K562 (cell line): ENCODE measurements around the gene ADSS2. TPM values are rescaled to one million over a fixed set of nuclear protein-coding genes. Genes with fewer than 3 reads are reported as not detected.
A peak's percentile ranks its signal among the peaks of the same experiment; 100 is the strongest.

Source experiments
- ATAC-seq: fragments of 200-7000 bp; cut with Tn5 transposase; 3 replicates; pipeline ENCODE4 v1.9.1; 2020; ENCODE audit warnings: moderate library complexity
- BruUV-seq: library from RNA; stranded (reverse); fragments of 400-500 nt; replicated peaks from 2 replicates; lab custom pipeline; 2021; lab: Mats Ljungman, UMichigan
- CTCF ChIA-PET: fragments of 300-600 bp; formaldehyde crosslinking; extraction: SDS; loops from one replicate; lab custom pipeline; 2021; ENCODE audit warnings: low intra/inter-chr PET ratio; lab: Yijun Ruan, JAX
- POLR2A ChIA-PET: fragments of 300-600, 350-650 bp; sonication (Branson Sonifier 250); formaldehyde crosslinking; extraction: SDS; loops from one replicate; lab custom pipeline; 2021; ENCODE audit warnings: antibody characterized with exemption, inconsistent platforms; lab: Yijun Ruan, JAX
- DNase-seq, 4 experiments: peaks; one replicate each; pipeline versions ENCODE4 v3.0.0 to v3.0.0-alpha.2; 2011 to 2018; ENCODE audit warnings: low spot score in 3 of 4, mixed read lengths in 3 of 4; ENCODE audit errors: extremely low read depth in 1 of 4
- FAIRE-seq: peaks from 2 replicates; lab custom pipeline; 2011; peaks lifted over from hg19 to GRCh38; lab: Jason Lieb, UNC
- H2AFZ ChIP-seq: 2 replicates; pipeline ENCODE4 v1.6.0; 2011; ENCODE audit warnings: low read depth, low read length, control low read depth, inconsistent platforms
- H3K27ac ChIP-seq: fragments of 200-600 bp; 3 replicates; pipeline ENCODE4 v1.8.0; 2011; ENCODE audit warnings: low read depth, mild to moderate bottlenecking, control low read depth, inconsistent platforms, low read length, moderate library complexity, mixed read lengths; ENCODE audit errors: extremely low read depth
- H3K27me3 ChIP-seq, 2 experiments: fragments of 300-600 bp in 1 of 2; 2 replicates in 1 of 2; 3 replicates in 1 of 2; pipeline versions ENCODE4 v1.6.0 to v1.8.0; 2011; ENCODE audit warnings: inconsistent platforms in 2 of 2, low read length in 2 of 2, mild to moderate bottlenecking in 1 of 2, mixed read lengths in 1 of 2, moderate library complexity in 1 of 2; ENCODE audit not compliant: control insufficient read depth in 2 of 2, insufficient read depth in 2 of 2
- H3K36me3 ChIP-seq: fragments of 300-600 bp; 3 replicates; pipeline ENCODE4 v1.8.0; 2011; ENCODE audit warnings: mild to moderate bottlenecking, low read length, inconsistent platforms; ENCODE audit not compliant: control insufficient read depth, insufficient read depth
- H3K4me1 ChIP-seq, 2 experiments: fragments of 200-600 bp in 1 of 2; replicated peaks in 1 of 2; 2 replicates in 1 of 2; 3 replicates in 1 of 2; pipeline versions ENCODE4 v1.5.1 to v1.8.0; 2011; ENCODE audit warnings: inconsistent platforms in 2 of 2, low read length in 2 of 2, mild to moderate bottlenecking in 1 of 2, mixed read lengths in 1 of 2, moderate library complexity in 1 of 2; ENCODE audit not compliant: control insufficient read depth in 2 of 2, insufficient read depth in 2 of 2
- H3K4me2 ChIP-seq: 2 replicates; pipeline ENCODE4 v1.6.1; 2011; ENCODE audit warnings: low read length, control low read depth, inconsistent platforms, mixed read lengths; ENCODE audit not compliant: insufficient read depth
- H3K4me3 ChIP-seq: fragments of 200-600 bp; sonication (generic), shearing (Covaris generic); 2 replicates; pipeline ENCODE4 v1.5.1; 2016; ENCODE audit warnings: control low read depth, inconsistent platforms
- H3K79me2 ChIP-seq: fragments of 200-600 bp; 3 replicates; pipeline ENCODE4 v1.8.0; 2011; ENCODE audit warnings: low read length, inconsistent platforms; ENCODE audit not compliant: control insufficient read depth, insufficient read depth
- H3K9ac ChIP-seq, 2 experiments: 2 replicates each; pipeline versions ENCODE4 v1.6.0 to v1.6.1; 2011; ENCODE audit warnings: low read depth in 2 of 2, low read length in 2 of 2, control low read depth in 1 of 2, inconsistent platforms in 1 of 2, mild to moderate bottlenecking in 1 of 2, mixed read lengths in 1 of 2; ENCODE audit not compliant: insufficient read depth in 1 of 2
- H3K9me1 ChIP-seq: one replicate; pipeline ENCODE4 v1.6.0; 2011; ENCODE audit warnings: inconsistent platforms, mild to moderate bottlenecking, low read length, moderate library complexity; ENCODE audit not compliant: control insufficient read depth, insufficient read depth
- H3K9me3 ChIP-seq: replicated peaks from 2 replicates; pipeline ENCODE4 v1.5.1; 2011; ENCODE audit warnings: low read depth, low read length, inconsistent platforms; ENCODE audit not compliant: control insufficient read depth, insufficient read depth
- H4K20me1 ChIP-seq: replicated peaks from 2 replicates; pipeline ENCODE4 v1.6.1; 2011; ENCODE audit warnings: low read length, inconsistent platforms, mixed read lengths; ENCODE audit not compliant: control insufficient read depth, insufficient read depth
- ATF1 ChIP-seq, 2 experiments: fragments of 450-650 bp in 1 of 2; IDR thresholded peaks; 2 replicates each; pipeline ENCODE4 v1.6.1; 2016; ENCODE audit warnings: missing compliant biosample characterization in 1 of 2, missing genetic modification characterization in 1 of 2
- ATF3 ChIP-seq, 2 experiments: fragments of 450-650 bp in 1 of 2; sonication (generic) in 1 of 2; formaldehyde crosslinking in 1 of 2; IDR thresholded peaks in 1 of 2; conservative IDR thresholded peaks in 1 of 2; 2 replicates each; pipeline versions ENCODE4 v1.6.1 to v1.8.1; 2016 to 2023; ENCODE audit warnings: mild to moderate bottlenecking in 2 of 2, moderate library complexity in 2 of 2, inconsistent platforms in 1 of 2, missing genetic modification reagents in 1 of 2
- CEBPB ChIP-seq: fragments of 450-650 bp; IDR thresholded peaks from 2 replicates; pipeline ENCODE4 v1.6.1; 2016; ENCODE audit warnings: missing genetic modification characterization, missing compliant biosample characterization
- CEBPG ChIP-seq, 3 experiments: fragments of 200-800 bp in 1 of 3; sonication (Bioruptor generic) in 1 of 3; sonication (generic) in 1 of 3; formaldehyde crosslinking in 1 of 3; IDR thresholded peaks in 2 of 3; conservative IDR thresholded peaks in 1 of 3; 2 replicates each; pipeline versions ENCODE4 v1.6.1 to v1.8.0; 2016 to 2022; ENCODE audit warnings: missing compliant biosample characterization in 2 of 3, missing genetic modification characterization in 2 of 3, mild to moderate bottlenecking in 1 of 3, missing genetic modification reagents in 1 of 3
- ESRRA ChIP-seq: fragments of 450-650 bp; IDR thresholded peaks from 2 replicates; pipeline ENCODE4 v1.6.1; 2014; ENCODE audit warnings: low read depth, mild to moderate bottlenecking, moderate library complexity, borderline replicate concordance
- FUS ChIP-seq: fragments of 200-400 bp; formaldehyde crosslinking; optimal IDR thresholded peaks from 2 replicates; pipeline ENCODE3; 2017; ENCODE audit warnings: low read depth, low read length
- GATA2 ChIP-seq: sonication (generic); formaldehyde crosslinking; IDR thresholded peaks from 2 replicates; pipeline ENCODE4 v1.4.0; 2020; ENCODE audit warnings: mild to moderate bottlenecking, missing genetic modification reagents
- NRF1 ChIP-seq, 2 experiments: fragments of 450-650 bp; IDR thresholded peaks in 1 of 2; conservative IDR thresholded peaks in 1 of 2; 2 replicates each; pipeline ENCODE4 v1.6.1; 2014; ENCODE audit warnings: mild to moderate bottlenecking in 2 of 2
- POLR2AphosphoS5 ChIP-seq: IDR thresholded peaks from 2 replicates; pipeline ENCODE4 v1.6.1; 2011; ENCODE audit warnings: mild to moderate bottlenecking, low read depth, low read length, moderate library complexity; ENCODE audit not compliant: control insufficient read depth, insufficient read depth
- SP1 ChIP-seq: sonication (generic); formaldehyde crosslinking; IDR thresholded peaks from 2 replicates; pipeline ENCODE4 v1.8.1; 2022; ENCODE audit warnings: mild to moderate bottlenecking, missing genetic modification reagents
- SPI1 ChIP-seq: IDR thresholded peaks from 2 replicates; pipeline ENCODE4 v1.6.1; 2011; ENCODE audit warnings: low read depth, low read length, control low read depth, borderline replicate concordance
- SRF ChIP-seq, 2 experiments: fragments of 250-450, 450-650 bp in 1 of 2; sonication (Bioruptor Pico) in 1 of 2; sonication (generic) in 1 of 2; formaldehyde crosslinking; IDR thresholded peaks; 2 replicates each; pipeline versions ENCODE4 v1.5.0 to v1.5.1; 2020 to 2022; ENCODE audit warnings: mild to moderate bottlenecking in 1 of 2, missing genetic modification reagents in 1 of 2
- SUPT5H ChIP-seq: fragments of 450-650 bp; IDR thresholded peaks from 2 replicates; pipeline ENCODE4 v1.6.1; 2016
- ZNF23 ChIP-seq: fragments of 250-450 bp; sonication (Bioruptor Pico); IDR thresholded peaks from 2 replicates; pipeline ENCODE4 v1.4.0; 2020; ENCODE audit warnings: mild to moderate bottlenecking
- ZNF592 ChIP-seq: fragments of 450-650 bp; IDR thresholded peaks from 2 replicates; pipeline ENCODE4 v1.6.1; 2017; ENCODE audit warnings: antibody characterized with exemption, mild to moderate bottlenecking
- in situ Hi-C: fragments of 300-500 bp; cut with MboI; formaldehyde crosslinking; loops from 4 replicates; pipeline ENCODE4 v1.15.0; 2018; ENCODE audit warnings: inconsistent platforms, mixed read lengths
- intact Hi-C: fragments of 100-400 bp; cut with micrococcal nuclease; formaldehyde crosslinking; loops from 2 replicates; pipeline ENCODE4 v1.14.2; 2022
- polyA plus RNA-seq, 8 experiments: library from polyadenylated mRNA; depleted of rRNA in 4 of 8; stranded (reverse) in 5 of 8; unstranded in 3 of 8; fragments of >200 nt; fragmentation: Nextera tagmentation in 2 of 8; fragmentation: Illumina TruSeq in 1 of 8; extraction: Ambion mirVana in 2 of 8; extraction: Trizol in 1 of 8; gene quantifications; 2 replicates each; pipeline versions ENCODE4 v1.2.1 to v1.2.3, GENCODE V29; 2011 to 2014; ENCODE audit warnings: inconsistent platforms in 1 of 8, missing spikeins in 1 of 8
- total RNA-seq, 7 experiments: library from RNA; depleted of rRNA in 6 of 7; stranded (reverse); fragments of >200 nt in 6 of 7; fragmentation: Illumina TruSeq in 2 of 7; extraction: Trizol in 2 of 7; gene quantifications; 2 replicates each; pipeline versions ENCODE4 v1.2.1 to v1.2.3, GENCODE V29; 2011 to 2021; ENCODE audit warnings: low replicate concordance in 1 of 7

ADSS2 gene
- total and polyA plus RNA-seq, 9 of the 15 experiments (the other 6 are each of a cell fraction or from before 2014, with no cell fraction given) = 8.8 to 63.8 (median 59.4) TPM

- TF ChIP-seq SP1 (CRISPR knock-in tag) = peak; percentile 21; the same call in 1 of the 2 replicates
- TF ChIP-seq ATF1 (CRISPR knock-in tag; IDR thresholded peaks at IDR 0.05) = no peak
- peak; percentile 38; the same call in 1 of the 2 replicates for TF ChIP-seq ATF1 (tag; IDR thresholded peaks at IDR 0.05)
- TF ChIP-seq NRF1 (conservative IDR thresholded peaks at IDR 0.05 in 1 of 2, IDR thresholded peaks at IDR 0.05 in 1 of 2) = peak in 1 of 2 experiments; percentile 15; a peak in 1 of 4 replicates
- 0 out of 2 replicates have a peak, but pooled peaks have one; percentile 15 for TF ChIP-seq POLR2AphosphoS5
- 0 out of 2 replicates have a peak, but pooled peaks have one; percentile 1 for TF ChIP-seq SPI1
- no peak for TF ChIP-seq ESRRA
- TF ChIP-seq SUPT5H = peak; percentile 45; the same call in 1 of the 2 replicates
- no peak for TF ChIP-seq ZNF23 (CRISPR knock-in tag)
- TF ChIP-seq SRF (CRISPR knock-in tag; IDR thresholded peaks at IDR 0.05) = 0 out of 4 replicates have a peak, but pooled peaks of 1 of the 2 experiments have one; percentile 19
Observed at GRCh38 chr1:244439391-244440032, 12.2 kb downstream of the ADSS2 start (continued).

GRCh38 chr1:244437086-244437468 is 14.6 kb downstream of the ADSS2 start:
- ChIA-PET CTCF (no interaction called here), POLR2A (no interaction called here)
- peaks cover 7% of the 10 kb centered on the region; the same call in 1 of the 2 replicates for H4K20me1 ChIP-seq
- H3K4me1 ChIP-seq = peaks cover 5 to 8% of the 10 kb centered on the region in 2 experiments; a peak in 3 of 5 replicates
- peaks cover 53% of the 10 kb centered on the region for H3K36me3 ChIP-seq
- FAIRE-seq (no peak), DNase-seq (no peak), ATAC-seq (no peak)
- no peaks in the 10 kb centered on the region for H3K9me3 ChIP-seq
- no peaks in the 10 kb centered on the region for H3K27me3 ChIP-seq
- intact Hi-C loops = no loop called here
- H2AFZ ChIP-seq = no peak overlapping the region
- no peak overlapping the region for H3K27ac ChIP-seq
- H3K4me3 ChIP-seq = no peak overlapping the region
- no peak overlapping the region for H3K4me2 ChIP-seq
- no TSS peak for BruUV-seq
- peaks cover 4% of the 10 kb centered on the region for H3K9me1 ChIP-seq
- in situ Hi-C loops = no loop called here
- peaks cover 55% of the 10 kb centered on the region for H3K79me2 ChIP-seq
- H3K9ac ChIP-seq = no peak overlapping the region
- TF ChIP-seq CEBPB (tag) = peak; percentile 54
- TF ChIP-seq CEBPG (CRISPR knock-in tag; IDR thresholded peaks at IDR 0.05) = no peak
- peak; percentile 70 to 74 for TF ChIP-seq CEBPG (tag; conservative IDR thresholded peaks at IDR 0.05 in 1 of 2, IDR thresholded peaks at IDR 0.05 in 1 of 2)
- no peak for TF ChIP-seq FUS
- TF ChIP-seq ATF3 (IDR thresholded peaks at IDR 0.05) = peak; percentile 74
- no peak for TF ChIP-seq ATF3 (CRISPR knock-in tag; conservative IDR thresholded peaks at IDR 0.05)
- TF ChIP-seq GATA2 (CRISPR knock-in tag) = no peak
- TF ChIP-seq ZNF592 = no peak
